Measurements from ENCODE around the gene ERP44.
"Not testable (repeated sequence)": the region's sequence is repeated elsewhere in the genome, so short reads cannot be mapped to it uniquely, and the experiment has no call there.

The ERP44 gene

DNA sequence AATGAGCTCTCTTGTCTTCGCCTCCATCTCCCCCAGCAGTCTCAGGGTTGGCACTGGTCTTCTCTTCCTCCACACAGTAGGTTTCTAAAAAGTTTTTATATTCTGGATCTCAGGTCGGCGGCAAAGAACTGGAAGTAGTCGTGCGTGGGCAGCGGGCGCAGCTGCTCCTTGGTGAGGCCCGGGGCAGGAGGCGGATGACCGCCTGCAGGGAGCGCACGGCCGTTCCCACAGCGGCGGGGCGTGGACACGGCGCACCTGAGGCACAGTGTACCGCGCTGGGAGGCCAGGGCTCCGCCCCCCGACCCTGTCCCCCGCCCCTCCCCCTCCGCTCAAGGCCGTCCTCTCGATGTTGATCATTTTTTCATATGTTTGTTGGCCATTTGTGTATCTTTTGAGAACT, 99.9 kb downstream of the ERP44 start:
- DNase-seq = no peak

DNA sequence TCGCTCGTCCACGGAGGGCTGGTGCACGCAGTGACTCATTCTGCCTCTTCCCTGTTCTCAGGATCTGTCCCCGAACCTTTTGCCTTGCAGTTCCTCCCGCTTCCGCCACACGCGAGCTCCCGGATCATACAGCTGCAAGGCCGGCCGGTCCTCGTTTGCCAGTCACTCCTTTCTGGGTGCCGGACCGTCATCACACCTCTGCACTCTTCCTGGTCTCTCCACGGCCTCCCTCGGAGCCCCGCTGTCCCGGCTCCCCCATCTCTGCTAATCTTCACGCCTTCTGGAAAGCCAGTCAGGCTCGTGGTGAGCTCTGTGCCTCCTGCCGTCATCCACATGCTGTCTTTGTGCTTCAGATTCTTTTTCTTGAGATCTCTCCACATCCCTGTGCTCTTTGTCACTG, 100.5 kb downstream of the ERP44 start:
- no peak for DNase-seq

DNA sequence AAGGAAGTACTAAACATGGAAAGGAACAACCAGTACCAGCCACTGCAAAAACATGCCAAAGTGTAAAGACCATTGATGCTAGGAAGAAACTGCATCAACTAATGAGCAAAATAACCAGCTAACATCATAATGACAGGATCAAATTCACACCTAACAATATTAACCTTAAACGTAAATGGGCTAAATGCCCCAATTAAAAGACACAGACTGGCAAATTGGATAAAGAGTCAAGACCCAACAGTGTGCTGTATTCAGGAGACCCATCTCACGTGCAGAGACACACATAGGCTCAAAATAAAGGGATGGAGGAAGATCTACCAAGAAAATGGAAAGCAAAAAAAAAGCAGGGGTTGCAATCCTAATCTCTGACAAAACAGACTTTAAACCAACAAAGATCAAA, 108.3 kb downstream of the ERP44 start:
- not testable (repeated sequence) for DNase-seq

DNA sequence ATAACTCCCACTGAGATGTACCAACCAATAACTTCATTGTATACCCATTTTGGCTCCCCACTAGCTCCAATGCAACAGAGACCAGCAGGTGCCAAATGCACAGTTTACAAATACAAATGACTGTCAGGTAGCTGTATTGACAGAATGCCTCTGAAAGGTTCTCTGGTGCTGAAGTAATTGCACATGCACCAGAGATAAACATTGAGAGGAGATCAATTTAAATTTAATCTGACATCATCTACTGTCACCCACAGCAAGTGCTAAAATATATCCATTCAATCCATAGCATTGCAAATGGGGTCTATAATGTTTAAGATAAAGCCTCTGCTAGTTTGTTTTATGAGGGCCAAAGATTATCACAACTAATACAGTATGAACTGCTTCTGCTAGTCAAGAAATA, 112.2 kb downstream of the ERP44 start:
- DNase-seq = no peak

DNA sequence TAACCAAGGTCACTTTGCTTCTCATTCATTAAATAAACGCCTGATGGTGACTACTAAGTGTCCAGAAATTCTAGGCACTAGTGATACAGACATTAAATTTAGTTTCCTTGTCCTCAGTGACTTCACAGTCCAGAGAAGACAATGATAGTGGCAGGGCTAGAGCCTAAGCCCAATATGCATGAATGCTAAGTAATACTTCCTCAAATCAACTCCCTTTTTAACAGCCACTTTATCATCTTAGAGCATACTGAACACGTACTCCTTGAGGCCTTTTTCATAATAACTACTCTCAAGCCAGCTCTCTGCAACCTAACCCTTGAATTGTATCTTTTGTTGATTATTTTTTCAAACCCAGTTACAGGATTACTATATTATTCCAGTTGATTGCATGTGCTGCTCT, 118.2 kb downstream of the ERP44 start:
- no peak for DNase-seq

DNA sequence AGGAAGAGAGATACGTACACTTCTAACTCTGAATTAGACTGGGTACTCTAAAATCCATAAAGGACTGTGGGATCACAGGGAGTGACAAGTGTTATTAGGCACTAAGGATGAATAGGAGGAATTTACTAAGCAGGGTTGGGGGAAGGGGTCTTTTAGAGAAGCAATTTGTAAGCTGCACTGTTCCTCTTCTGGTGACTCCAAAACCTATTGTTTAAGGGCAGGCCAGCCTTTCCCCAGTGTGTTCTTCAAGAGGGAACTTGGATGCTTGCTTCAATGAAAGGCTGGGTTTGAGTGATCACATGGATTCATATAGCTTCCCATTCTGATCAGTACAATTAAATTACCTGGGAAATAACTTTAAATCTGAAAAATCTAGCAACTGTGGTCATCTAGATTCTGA, 120.6 kb downstream of the ERP44 start:
- DNase-seq = no peak

DNA sequence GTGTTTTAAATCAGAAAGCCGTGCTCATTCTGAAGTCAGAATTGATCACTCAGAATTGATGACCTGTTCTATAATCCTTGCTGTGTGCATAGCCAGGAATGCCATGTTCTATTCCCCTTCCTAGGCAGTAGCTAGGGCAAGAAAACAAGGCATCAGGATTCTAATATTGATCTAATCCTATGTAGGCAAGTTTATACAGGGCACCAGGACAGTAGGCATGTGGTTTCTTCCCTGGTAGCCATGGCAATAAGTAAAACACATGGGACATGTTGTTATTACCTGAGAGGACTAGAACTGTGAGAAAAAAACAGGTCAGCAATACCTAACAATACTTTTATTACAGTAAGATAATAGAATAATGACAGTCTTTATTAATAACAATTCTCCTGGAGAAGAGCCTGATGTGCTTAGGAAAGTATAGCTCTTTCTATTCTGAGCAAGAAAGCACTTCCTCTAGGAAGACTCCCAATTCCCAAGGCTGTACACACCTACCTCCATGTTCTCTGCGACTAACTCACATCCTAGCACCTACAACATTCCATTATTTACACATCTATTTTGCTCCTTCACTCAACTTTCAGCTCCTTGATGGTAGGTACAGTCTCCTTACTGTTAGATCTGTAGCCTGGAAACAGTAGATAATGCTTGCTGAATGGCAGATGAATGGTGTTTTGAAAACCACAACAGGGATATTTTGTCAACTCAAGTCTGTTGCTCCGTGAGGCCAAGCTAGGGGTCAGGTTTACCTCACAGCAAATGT, 121.6 kb downstream of the ERP44 start:
- DNase-seq = no peak

DNA sequence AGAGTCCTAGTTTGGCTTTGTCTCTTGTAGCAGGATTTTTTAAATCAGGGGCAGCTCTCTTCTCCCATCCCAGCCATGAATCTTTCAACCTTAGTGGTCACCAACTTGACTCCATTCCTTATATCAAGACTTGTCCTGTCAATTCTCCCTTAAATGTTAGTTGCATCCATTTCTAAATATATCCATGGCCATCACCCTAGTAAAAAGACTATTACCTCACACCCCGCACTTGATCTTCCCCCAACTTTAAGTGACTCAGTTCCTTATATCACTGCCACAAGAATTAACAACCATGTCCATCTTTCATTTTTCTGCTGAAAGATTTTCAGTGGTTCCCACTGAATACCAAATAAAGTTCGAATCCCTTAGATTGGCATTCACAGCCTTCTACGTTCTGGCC, 125.3 kb downstream of the ERP44 start:
- no peak for DNase-seq

DNA sequence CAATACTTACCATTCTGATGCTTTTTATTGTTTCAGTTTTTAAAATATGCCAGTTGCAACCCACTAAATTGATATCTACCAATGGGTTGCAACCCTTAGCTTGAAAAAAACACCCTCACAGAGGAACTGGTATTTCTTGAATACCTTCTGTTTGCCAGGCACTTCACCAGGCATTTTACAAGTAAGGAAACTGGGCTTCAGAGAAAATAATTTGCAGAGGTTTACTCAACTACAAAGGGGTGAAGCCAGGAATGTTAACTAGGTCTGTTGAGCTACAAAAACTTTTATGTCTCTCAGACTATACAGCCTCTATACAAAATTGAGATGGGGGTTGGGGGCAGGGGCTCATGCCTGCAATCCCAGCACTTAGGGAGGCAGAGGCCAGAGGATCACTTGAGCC, 127.4 kb downstream of the ERP44 start:
- DNase-seq = no peak

DNA sequence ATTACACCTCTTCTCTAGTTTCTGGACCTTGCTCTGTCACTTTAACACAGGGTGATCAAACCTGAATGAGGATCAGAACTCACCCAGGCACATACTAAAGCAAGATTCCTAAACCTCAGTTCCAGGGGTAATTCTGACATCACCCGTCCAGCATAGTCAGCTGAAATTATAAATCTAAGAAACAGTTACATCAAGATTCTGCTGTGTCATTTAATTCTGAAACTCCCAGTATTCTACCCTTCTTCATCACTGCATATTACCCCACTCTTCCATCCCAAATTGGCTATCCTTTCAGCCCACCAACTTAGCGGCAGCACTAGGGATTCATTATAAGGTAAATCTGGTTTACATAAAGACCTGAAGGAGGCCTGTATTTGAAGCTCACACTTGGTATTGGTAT, 128.3 kb downstream of the ERP44 start:
- no peak for DNase-seq

DNA sequence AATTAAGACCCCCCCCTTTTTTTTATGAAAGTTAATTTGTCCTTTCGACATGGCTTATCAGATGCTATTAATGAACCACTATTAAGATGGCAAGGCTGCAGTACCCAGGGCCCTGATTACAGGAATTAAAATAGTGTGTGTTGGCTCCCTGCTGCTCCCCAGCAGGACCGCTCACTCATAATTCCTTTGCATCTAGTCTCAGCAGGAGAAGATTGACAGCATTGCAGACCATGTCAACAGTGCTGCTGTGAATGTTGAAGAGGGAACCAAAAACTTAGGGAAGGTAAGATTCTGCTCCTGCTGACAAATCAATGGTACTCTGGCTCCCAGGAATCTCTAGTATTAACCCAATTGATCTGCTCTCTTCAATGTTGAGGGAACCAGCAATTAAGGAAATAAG, 131.3 kb downstream of the ERP44 start:
- no peak for DNase-seq

DNA sequence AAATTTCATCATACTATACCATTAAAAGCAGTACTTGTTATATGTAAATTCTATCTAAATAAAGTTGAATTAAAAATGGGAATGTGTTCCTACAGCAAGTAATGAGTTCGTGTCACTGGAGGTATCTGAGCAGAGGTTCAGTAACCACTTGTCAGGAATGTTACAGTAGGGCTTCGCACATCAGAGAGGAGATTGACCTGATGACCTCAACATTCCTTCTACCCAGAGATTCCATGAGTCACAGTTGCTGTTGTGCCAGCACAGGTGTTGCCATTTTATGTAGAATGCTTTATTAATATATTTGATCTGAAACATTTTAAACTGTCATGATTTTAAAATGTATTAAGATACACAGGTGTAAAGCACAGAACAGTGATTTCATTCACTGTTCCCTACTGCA, 132.1 kb downstream of the ERP44 start:
- DNase-seq = no peak

DNA sequence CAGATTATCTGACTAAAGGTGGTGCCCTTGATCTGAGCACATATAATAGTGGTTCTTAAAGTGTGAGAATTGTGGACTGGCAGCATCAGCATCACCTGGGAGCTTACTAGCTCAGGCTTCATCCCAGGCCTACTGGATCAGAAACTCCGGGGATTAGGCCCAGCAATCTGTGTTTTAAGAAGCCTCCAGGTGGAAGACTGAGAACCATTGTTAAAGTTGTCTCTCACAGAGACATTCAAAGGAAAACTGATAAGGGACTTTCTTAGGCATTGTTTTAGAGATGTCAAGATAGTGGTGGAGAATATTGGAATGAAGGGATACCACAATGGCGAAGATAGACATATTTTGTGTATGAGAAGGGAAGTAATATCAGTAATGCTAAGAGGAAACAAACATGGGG, 132.8 kb downstream of the ERP44 start:
- DNase-seq = no peak

DNA sequence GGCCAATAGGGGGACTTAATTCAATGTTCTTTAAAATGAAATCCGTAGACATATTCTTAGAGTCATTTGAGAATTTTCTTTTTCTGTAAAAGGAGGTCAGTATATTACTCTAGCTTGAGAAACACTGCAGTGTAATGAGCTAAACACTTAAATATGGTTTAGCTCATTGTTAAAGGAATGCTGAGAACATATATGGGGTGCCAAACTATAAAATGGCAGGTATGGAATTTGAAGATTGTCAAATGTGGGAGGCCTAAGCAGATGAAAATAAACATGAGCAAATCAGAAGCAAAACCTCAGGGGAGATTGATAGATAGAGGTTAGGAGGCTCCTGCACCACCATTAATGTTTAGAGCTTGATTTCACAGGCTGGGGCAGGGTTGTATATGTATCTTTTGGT, 134.5 kb downstream of the ERP44 start:
- DNase-seq = no peak

DNA sequence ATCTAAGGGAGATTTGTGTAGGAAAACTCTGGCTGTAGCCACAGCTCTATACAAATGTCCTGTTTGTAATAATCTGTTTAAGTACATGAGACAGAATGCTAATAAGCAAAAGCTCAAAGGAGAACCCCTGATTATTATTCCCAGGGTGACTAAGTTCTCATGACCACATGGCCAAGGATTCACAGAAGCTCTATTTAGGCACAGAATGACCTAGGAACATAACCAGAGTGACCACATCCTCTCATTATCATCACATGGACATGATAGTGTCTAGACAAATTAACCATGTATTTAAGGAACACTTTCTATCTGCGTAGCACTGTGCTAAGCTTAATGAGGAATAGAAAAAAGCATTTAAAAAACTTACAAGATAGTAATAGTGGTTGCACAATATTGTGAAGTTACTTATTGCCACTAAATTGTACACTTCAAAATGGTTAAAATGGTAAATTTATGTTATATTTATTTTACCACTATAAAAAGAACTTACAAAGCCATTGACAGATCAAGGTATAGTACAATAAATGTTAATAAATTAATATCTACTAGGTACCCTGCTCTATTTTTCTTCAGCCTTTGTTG, 136.0 kb downstream of the ERP44 start:
- no peak for DNase-seq

DNA sequence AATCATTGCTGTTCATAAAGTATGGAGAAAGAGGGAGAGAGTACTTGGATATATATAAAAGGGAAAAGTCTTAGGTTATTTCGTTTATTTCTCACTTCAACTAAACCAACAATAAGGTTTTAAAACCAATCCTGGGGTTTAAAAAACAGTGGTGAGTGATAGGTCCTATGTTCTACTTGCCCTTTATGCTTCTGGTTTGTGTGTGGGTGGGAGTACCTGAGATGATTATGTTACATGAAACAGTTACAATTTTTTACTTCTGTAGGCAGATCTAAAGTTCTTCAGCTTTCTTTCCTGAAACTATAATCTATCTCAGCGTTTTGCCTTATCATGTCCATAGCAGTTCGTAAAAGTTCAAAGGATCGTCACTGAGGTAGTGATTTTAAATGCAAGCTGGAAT, 143.2 kb downstream of the ERP44 start:
- no peak for DNase-seq

DNA sequence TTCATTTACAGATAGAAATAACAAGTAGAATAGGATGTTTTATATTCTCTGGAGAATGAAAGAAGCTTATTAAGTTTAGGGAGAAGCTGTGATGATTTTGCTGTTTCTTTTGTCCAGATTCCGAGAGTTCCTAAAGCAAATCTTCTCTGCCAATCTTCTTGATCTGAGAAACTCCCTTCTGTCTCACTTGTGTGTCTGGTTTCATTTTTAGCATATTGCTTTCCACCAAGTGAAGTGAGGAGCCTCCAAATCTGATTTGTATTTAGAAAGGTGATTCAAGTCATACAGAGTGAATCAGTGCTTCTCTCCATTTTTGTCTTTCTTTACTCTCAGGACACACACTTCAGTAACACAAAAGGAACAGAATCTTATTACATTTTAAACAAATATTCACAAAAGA, 144.0 kb downstream of the ERP44 start:
- DNase-seq = no peak

DNA sequence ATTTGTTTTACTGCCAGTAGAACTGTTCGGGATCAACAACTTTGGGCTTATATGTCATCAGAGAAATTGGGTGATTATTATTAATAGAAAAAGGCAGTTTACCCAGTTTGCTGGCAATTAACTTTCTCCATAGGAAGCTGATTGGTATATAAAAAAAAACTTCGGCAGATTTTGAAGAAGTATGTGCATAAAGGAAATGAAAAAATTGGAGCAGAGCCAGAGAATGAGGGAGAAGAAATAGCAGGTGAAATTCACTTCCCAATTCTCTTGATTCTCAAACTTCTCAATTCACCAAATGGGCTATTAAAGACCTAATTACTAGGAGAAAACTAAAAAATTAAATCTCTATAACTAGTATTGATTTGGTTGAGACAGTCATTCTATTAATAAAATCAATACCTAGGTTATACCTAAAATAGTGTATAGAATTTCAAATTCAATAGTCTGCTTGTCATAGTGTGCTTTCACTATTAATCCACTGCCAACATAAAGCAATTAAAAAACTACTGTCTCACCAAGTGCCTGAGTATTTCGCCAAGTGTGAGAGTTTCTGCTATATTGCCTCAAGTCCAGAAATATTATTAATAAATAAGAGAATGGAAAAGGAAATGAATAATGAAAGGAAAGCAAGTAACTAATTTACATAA, 144.8 kb downstream of the ERP44 start:
- DNase-seq = no peak

DNA sequence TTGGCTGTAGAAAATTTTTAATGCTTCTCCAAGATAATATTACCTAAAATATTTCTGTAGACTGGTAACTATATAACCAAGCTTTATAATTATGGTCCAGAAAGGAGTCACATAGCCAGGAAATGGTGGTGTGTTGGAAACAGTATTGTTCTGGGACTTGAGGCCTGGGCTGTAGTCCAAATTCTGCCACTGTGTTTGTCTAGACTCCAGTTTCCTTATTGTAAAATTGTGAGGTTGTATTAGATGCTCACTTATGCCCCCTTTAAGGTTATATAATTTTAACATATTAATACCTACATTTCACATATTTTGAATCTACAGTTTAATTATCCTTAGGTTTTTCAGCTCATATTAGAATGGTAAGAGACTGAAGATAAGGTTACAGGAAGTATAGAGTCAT, 149.9 kb downstream of the ERP44 start:
- DNase-seq = no peak

DNA sequence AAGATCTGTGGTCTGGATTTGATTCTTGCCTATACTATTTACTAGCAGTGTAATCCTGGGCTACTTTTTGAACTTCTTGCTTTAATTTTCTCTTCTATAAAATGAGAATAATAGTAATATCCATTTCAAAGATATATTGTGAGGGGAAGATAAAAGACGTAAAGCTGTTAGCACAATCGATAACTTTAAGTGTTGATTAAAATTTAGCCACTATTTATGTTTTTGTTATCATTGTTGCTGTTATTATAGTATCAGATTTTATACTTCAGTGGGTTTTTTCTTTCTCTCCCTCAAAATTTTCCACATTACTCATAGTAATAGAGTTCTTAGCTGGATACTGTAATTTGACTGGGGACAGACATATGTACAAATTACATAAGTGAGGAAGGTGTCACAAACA, 150.3 kb downstream of the ERP44 start:
- DNase-seq = no peak

DNA sequence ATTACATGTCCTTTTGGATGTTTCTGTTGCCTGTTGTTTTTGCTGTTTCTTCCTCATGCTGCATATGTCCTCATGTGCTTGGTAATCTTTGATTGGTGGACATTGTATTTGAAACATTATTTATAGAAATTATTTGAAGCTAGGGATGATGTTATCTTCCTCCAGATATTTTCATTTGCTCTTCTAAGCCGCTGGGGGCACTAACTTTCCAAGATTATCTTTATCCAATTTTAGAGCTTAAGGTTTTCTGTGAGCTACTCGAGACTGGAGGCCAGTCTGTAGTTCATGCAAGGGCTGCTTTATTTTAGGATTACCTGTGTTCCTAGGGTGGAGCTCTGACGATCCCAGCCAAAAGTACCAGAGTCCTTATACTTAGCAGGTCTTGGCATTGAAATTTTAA, 151.4 kb downstream of the ERP44 start:
- no peak for DNase-seq

DNA sequence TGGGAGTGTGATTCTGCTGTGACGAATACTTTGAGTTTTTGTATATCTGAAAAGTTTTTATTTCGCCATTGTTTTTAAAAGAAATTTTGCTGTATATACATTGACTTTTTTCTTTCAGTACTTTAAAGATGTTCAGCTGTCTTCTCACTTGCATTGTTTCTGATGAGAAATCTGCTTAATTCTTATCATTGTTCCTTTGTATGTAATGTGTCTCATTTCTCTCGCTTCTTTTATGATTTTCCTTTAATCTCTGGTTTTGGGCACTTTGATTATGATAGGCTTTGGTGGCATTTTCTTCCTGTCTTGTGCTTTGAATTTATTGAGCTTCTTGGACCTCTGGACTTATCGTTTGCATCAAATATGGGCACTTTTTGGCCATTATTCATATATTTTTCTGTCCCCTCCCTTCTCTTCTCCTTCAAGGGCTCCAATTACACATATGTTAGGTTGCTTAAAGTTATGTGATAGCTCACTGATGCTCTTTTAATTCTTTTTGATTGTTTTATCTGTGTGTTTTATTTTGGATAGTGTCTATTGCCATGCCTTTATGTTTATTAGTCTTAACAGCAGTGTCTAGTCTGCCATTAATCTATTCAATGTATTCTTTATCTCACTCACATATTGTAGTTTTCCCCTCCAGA, 161.7 kb downstream of the ERP44 start:
- DNase-seq = no peak

DNA sequence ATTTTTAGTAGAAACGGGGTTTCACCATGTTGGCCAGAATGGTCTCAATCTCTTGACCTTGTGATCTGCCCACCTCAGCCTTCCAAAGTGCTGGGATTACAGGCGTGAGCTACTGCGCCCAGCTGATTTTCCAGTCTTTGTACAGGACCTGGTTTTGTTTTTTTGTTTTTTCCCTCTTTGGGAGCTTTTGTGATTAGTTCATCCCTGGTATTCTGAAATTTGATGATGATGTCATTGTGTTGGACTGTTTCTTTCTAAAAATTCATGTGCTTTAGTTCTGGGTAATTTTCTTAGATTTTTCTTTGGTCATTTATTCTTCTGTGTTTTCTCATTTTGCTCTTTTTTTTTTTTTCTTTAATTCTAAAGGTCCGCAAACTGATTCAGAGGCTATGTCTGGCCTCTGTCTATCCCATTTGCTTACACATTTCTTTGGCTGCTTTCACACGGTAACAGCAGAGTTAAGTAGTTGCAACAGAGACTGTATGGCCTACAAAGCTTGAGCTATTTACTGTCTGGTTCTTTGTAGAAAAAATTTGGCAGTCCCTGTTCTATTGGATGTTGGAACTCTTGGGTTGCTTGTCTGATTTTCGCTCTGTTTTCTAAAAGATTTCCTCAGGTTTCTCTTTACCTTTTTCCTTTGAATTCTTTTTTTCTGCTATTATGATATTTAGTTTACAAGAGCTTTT, 167.5 kb downstream of the ERP44 start:
- no peak for DNase-seq

DNA sequence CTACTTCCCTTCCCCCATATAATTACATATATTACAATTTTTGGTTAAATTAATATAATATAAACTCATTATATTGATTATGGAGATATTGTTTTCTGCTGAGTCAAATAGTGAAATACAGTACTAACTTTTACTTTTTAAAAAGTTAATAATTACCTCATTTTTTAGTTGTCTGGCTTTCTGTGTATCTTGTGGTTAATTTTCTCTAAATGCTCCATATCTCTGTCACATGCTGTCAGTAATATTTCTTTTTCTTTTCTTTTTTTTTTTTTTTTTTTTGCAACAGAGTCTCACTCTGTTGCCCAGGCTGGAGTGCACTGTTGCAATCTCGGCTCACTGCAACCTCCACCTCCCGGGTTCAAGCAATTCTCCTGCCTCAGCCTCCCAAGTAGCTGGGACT, 169.1 kb downstream of the ERP44 start:
- no peak for DNase-seq

Measured in activated T-cell treated with anti-CD3 and anti-CD28 coated beads, Interleukin-2, amount 50 U/mL, for 1 hour (primary cell).